ENCODE results near the gene ANKS4B. TPM values are rescaled to one million over a fixed set of nuclear protein-coding genes. Genes with fewer than 3 reads are reported as not detected.

The ANKS4B gene
- total and polyA plus RNA-seq, 2 experiments from 2014 or later: 0.07 TPM; not detected in 1

GRCh38 chr16:21189311-21189710 is 44.2 kb upstream of the ANKS4B start:
- H3K27me3 Mint-ChIP-seq (ENCODE audit: insufficient read depth, low read depth, poor library complexity): no peaks in the 10 kb centered on the region
- peaks cover 3% of the 10 kb centered on the region; the same call in 1 of the 3 replicates for H3K9me3 Mint-ChIP-seq
- Histone ChIP-seq H4K20me1 (replicated peaks; ENCODE audit: insufficient read depth) (no peaks in the 10 kb centered on the region), H3F3A (replicated peaks; ENCODE audit: low read depth) (no peaks in the 10 kb centered on the region), H3K79me2 (replicated peaks; ENCODE audit: insufficient read depth) (no peaks in the 10 kb centered on the region), H3K9me2 (ENCODE audit: insufficient read depth) (no peaks in the 10 kb centered on the region), H3K4me2 (no peak overlapping the region), H3K36me3 (ENCODE audit: insufficient read depth) (no peaks in the 10 kb centered on the region), H3K4me3 (no peak overlapping the region), H3K27me3 (ENCODE audit: insufficient read depth) (no peaks in the 10 kb centered on the region), H3K4me1 (ENCODE audit: insufficient read depth) (no peaks in the 10 kb centered on the region), H2AFZ (no peak overlapping the region), H3K27ac (ENCODE audit: low read depth) (no peak overlapping the region)
- TF ChIP-seq ZNF462 (CRISPR knock-in tag; IDR thresholded peaks at IDR 0.05): no peak
- TF ChIP-seq ZNF114 (CRISPR knock-in tag; IDR thresholded peaks at IDR 0.05): no peak
- no peak for TF ChIP-seq REST (IDR thresholded peaks at IDR 0.05; ENCODE audit: unreplicated experiment)
- no peak for TF ChIP-seq CTCF (conservative IDR thresholded peaks at IDR 0.05; ENCODE audit: low read depth in 2 of 2)
- TF ChIP-seq EZH2phosphoT487 (IDR thresholded peaks at IDR 0.05; ENCODE audit: unreplicated experiment): no peak
- TF ChIP-seq JUNB (IDR thresholded peaks at IDR 0.05; ENCODE audit: unreplicated experiment): no peak
- no peak for TF ChIP-seq EZH2 (IDR thresholded peaks at IDR 0.05; ENCODE audit: low read depth, unreplicated experiment)
- TF ChIP-seq ZNF331 (CRISPR knock-in tag; IDR thresholded peaks at IDR 0.05; ENCODE audit: low read depth): no peak
- no peak for TF ChIP-seq ETS1 (IDR thresholded peaks at IDR 0.05)
- TF ChIP-seq NANOG (IDR thresholded peaks at IDR 0.05; ENCODE audit: borderline replicate concordance): no peak
- no peak for TF ChIP-seq STAT1 (IDR thresholded peaks at IDR 0.05; ENCODE audit: unreplicated experiment)
- TF ChIP-seq POLR2AphosphoS5 (IDR thresholded peaks at IDR 0.05; ENCODE audit: low read depth): no peak
- TF ChIP-seq CREB1 (CRISPR knock-in tag; IDR thresholded peaks at IDR 0.05; ENCODE audit: low read depth): no peak
- H3K36me3 Mint-ChIP-seq (ENCODE audit: low read depth): peaks cover 4% of the 10 kb centered on the region; the same call in 2 of the 3 replicates
- H3K4me3 Mint-ChIP-seq: no peak overlapping the region
- ATAC-seq (no peak), DNase-seq (ENCODE audit: low spot score) (no peak)
- H3K27ac Mint-ChIP-seq: no peak overlapping the region
- H3K4me1 Mint-ChIP-seq: no peaks in the 10 kb centered on the region

Measured in GM23338 (cell line).